Measurements from ENCODE around the gene CCDC157. TPM values are rescaled to one million over a fixed set of nuclear protein-coding genes. Genes with fewer than 3 reads are reported as not detected.

CCDC157 gene
- total RNA-seq, 4 donors from 2014 or later: 1.4 to 5.2 (median 3.3) TPM

- no peak for DNase-seq
- TF ChIP-seq, protein P1, sequence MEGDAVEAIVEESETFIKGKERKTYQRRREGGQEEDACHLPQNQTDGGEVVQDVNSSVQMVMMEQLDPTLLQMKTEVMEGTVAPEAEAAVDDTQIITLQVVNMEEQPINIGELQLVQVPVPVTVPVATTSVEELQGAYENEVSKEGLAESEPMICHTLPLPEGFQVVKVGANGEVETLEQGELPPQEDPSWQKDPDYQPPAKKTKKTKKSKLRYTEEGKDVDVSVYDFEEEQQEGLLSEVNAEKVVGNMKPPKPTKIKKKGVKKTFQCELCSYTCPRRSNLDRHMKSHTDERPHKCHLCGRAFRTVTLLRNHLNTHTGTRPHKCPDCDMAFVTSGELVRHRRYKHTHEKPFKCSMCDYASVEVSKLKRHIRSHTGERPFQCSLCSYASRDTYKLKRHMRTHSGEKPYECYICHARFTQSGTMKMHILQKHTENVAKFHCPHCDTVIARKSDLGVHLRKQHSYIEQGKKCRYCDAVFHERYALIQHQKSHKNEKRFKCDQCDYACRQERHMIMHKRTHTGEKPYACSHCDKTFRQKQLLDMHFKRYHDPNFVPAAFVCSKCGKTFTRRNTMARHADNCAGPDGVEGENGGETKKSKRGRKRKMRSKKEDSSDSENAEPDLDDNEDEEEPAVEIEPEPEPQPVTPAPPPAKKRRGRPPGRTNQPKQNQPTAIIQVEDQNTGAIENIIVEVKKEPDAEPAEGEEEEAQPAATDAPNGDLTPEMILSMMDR (IDR thresholded peaks at IDR 0.05): no peak
- TF ChIP-seq POLR2A (IDR thresholded peaks at IDR 0.05) (no peak), POLR2AphosphoS5 (IDR thresholded peaks at IDR 0.05) (no peak), EP300 (IDR thresholded peaks at IDR 0.05; ENCODE audit: low read depth) (no peak)
- no peaks in the 10 kb centered on the region for H3K9me3 ChIP-seq
- in situ Hi-C loops (cut with MboI; ENCODE audit: low pct_ligation_motif_present in 1 of 4, low pct_unique_long_range_greater_than_20kb in 1 of 4, low sequenced_read_pairs in 3 of 4) (no loop called here), intact Hi-C loops (cut with DNase I; ENCODE audit: low total_unique reads) (no loop called here)
- peak overlapping the region in 2 of 4 donors; percentile 43 to 53 for H3K27ac ChIP-seq
- H3K4me1 ChIP-seq: peaks cover 51 to 94% (median 69%) of the 10 kb centered on the region in 4 donors
- WGBS, 2 donors (ENCODE audit: low coverage in 1 of 2): 80 to 82% methylated on average over 4 to 5 of the region's 8 CpGs
- no peaks in the 10 kb centered on the region for H3K27me3 ChIP-seq
- H3K36me3 ChIP-seq: no peaks in the 10 kb centered on the region
- no peak overlapping the region for H3K4me3 ChIP-seq
Measured at GRCh38 chr22:30313527-30314363, 43.1 kb upstream of the CCDC157 start.

DNA sequence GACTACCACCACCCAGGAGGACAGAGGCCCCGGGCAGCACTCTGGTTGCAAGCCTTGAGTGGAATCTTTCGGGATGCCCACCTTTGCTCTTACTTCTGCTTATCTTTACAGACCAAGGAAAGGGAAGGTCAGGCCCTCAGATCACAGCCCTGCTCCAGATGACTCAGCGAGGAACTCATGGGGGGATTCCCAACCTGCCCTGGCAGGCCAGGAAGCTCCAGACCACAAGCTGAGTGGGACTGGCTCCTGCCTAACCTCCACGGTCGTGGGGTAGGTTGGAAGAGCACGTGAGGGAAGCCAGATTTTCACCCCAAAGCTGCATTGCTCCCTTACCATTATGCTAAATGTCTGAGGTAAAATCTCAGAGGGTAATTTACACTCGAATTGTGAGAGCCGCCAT is 41.9 kb upstream of the CCDC157 start:
- WGBS, 2 donors (ENCODE audit: low coverage in 1 of 2): 65 to 87% methylated on average over 4 to 8 of the region's 8 CpGs
- no peaks in the 10 kb centered on the region for H3K9me3 ChIP-seq
- no peak for TF ChIP-seq EP300 (IDR thresholded peaks at IDR 0.05; ENCODE audit: low read depth)
- TF ChIP-seq, protein P1 (IDR thresholded peaks at IDR 0.05): no peak
- no peak for TF ChIP-seq POLR2AphosphoS5 (IDR thresholded peaks at IDR 0.05)
- TF ChIP-seq POLR2A (IDR thresholded peaks at IDR 0.05): no peak
- intact Hi-C loops (cut with DNase I; ENCODE audit: low total_unique reads): no loop called here
- peaks cover 43 to 92% (median 58%) of the 10 kb centered on the region in 4 donors for H3K4me1 ChIP-seq
- H3K36me3 ChIP-seq: no peaks in the 10 kb centered on the region
- H3K27me3 ChIP-seq: no peaks in the 10 kb centered on the region
- peak overlapping the region in 1 of 4 donors; percentile 53 for H3K27ac ChIP-seq
- no peak overlapping the region for H3K4me3 ChIP-seq
- DNase-seq: no peak
- in situ Hi-C loops (cut with MboI; ENCODE audit: low pct_ligation_motif_present in 1 of 4, low pct_unique_long_range_greater_than_20kb in 1 of 4, low sequenced_read_pairs in 3 of 4): no loop called here

- H3K27ac ChIP-seq: peak overlapping the region in 1 of 4 donors; percentile 42
- H3K36me3 ChIP-seq: no peaks in the 10 kb centered on the region
- intact Hi-C loops (cut with DNase I; ENCODE audit: low total_unique reads) (no loop called here), in situ Hi-C loops (cut with MboI; ENCODE audit: low pct_ligation_motif_present in 1 of 4, low pct_unique_long_range_greater_than_20kb in 1 of 4, low sequenced_read_pairs in 3 of 4) (no loop called here)
- peaks cover 31 to 88% (median 47%) of the 10 kb centered on the region in 4 donors for H3K4me1 ChIP-seq
- no peaks in the 10 kb centered on the region for H3K27me3 ChIP-seq
- TF ChIP-seq POLR2AphosphoS5 (IDR thresholded peaks at IDR 0.05): no peak
- 84 to 100% methylated on average over 1 to 2 of the region's 2 CpGs for WGBS, 2 donors (ENCODE audit: low coverage in 1 of 2)
- no peaks in the 10 kb centered on the region for H3K9me3 ChIP-seq
- no peak overlapping the region for H3K4me3 ChIP-seq
- no peak for DNase-seq
Measured at GRCh38 chr22:30315962-30316576, 40.7 kb upstream of the CCDC157 start.

- Histone ChIP-seq H3K27ac (peak overlapping the region in 1 of 4 donors; percentile 3), H3K4me1 (peaks cover 14 to 83% (median 32%) of the 10 kb centered on the region in 4 donors), H3K27me3 (no peaks in the 10 kb centered on the region), H3K4me3 (no peak overlapping the region), H3K9me3 (no peaks in the 10 kb centered on the region), H3K36me3 (no peaks in the 10 kb centered on the region)
- in situ Hi-C loops (cut with MboI; ENCODE audit: low pct_ligation_motif_present in 1 of 4, low pct_unique_long_range_greater_than_20kb in 1 of 4, low sequenced_read_pairs in 3 of 4): no loop called here
- no peak for TF ChIP-seq POLR2A (IDR thresholded peaks at IDR 0.05)
- intact Hi-C loops (cut with DNase I; ENCODE audit: low total_unique reads): no loop called here
- no peak for DNase-seq
- 93% methylated on average over 1 of the region's 1 CpG; no CpG with 5 or more reads in 1 of the 2 donors for WGBS, 2 donors (ENCODE audit: low coverage in 1 of 2)
Measured at GRCh38 chr22:30317778-30318177, 39.0 kb upstream of the CCDC157 start.

GRCh38 chr22:30318799-30319419 is 37.9 kb upstream of the CCDC157 start:
- in situ Hi-C loops (cut with MboI; ENCODE audit: low pct_ligation_motif_present in 1 of 4, low pct_unique_long_range_greater_than_20kb in 1 of 4, low sequenced_read_pairs in 3 of 4) (no loop called here), intact Hi-C loops (cut with DNase I; ENCODE audit: low total_unique reads) (no loop called here)
- Histone ChIP-seq H3K27ac (no peak overlapping the region), H3K27me3 (no peaks in the 10 kb centered on the region), H3K36me3 (no peaks in the 10 kb centered on the region), H3K4me1 (peaks cover 10 to 81% (median 29%) of the 10 kb centered on the region in 4 donors), H3K9me3 (no peaks in the 10 kb centered on the region), H3K4me3 (no peak overlapping the region)
- WGBS, 2 donors (ENCODE audit: low coverage in 1 of 2): 76 to 87% methylated on average over 6 to 7 of the region's 7 CpGs
- DNase-seq: no peak
- TF ChIP-seq, protein P1 (IDR thresholded peaks at IDR 0.05): no peak
- TF ChIP-seq POLR2AphosphoS5 (IDR thresholded peaks at IDR 0.05) (no peak), EP300 (IDR thresholded peaks at IDR 0.05; ENCODE audit: low read depth) (no peak), POLR2A (IDR thresholded peaks at IDR 0.05) (no peak)

Data from transverse colon (tissue), 4 donors.